HepG2 (cell line): ENCODE data around the gene C2orf15.

Source experiments
- CTCF ChIP-seq: sonication (generic); formaldehyde crosslinking; IDR thresholded peaks from 2 replicates; pipeline ENCODE4 v1.5.0; 2020; ENCODE audit warnings: mild to moderate bottlenecking, missing genetic modification reagents, moderate library complexity
- ELF4 ChIP-seq: sonication (generic); formaldehyde crosslinking; IDR thresholded peaks from 2 replicates; pipeline ENCODE4 v1.5.0; 2020; ENCODE audit warnings: missing genetic modification reagents, mild to moderate bottlenecking, moderate library complexity, borderline replicate concordance
- FOXK2 ChIP-seq: fragments of 450-650 bp; IDR thresholded peaks from 2 replicates; pipeline ENCODE4 v1.6.1; 2016
- FOXM1 ChIP-seq: sonication (generic); formaldehyde crosslinking; IDR thresholded peaks from 2 replicates; pipeline ENCODE4 v1.5.0; 2020; ENCODE audit warnings: missing genetic modification reagents
- KDM1A ChIP-seq: IDR thresholded peaks from 2 replicates; pipeline ENCODE4 v1.6.1; 2016; ENCODE audit warnings: missing compliant biosample characterization
- NR2F6 ChIP-seq, 2 experiments: IDR thresholded peaks; 2 replicates each; pipeline ENCODE4 v1.6.1; 2016; ENCODE audit warnings: antibody characterized with exemption in 1 of 2, mild to moderate bottlenecking in 1 of 2
- POLR2AphosphoS2 ChIP-seq: IDR thresholded peaks from 2 replicates; pipeline ENCODE4 v1.6.1; 2011; ENCODE audit warnings: low read depth, low read length, improper control_type of control experiment
- RFX5 ChIP-seq: IDR thresholded peaks from 2 replicates; pipeline ENCODE4 v1.6.1; 2011; ENCODE audit warnings: low read depth, low read length, improper control_type of control experiment
- ZBTB1 ChIP-seq: sonication (generic); formaldehyde crosslinking; IDR thresholded peaks from 2 replicates; pipeline ENCODE4 v1.4.0; 2020; ENCODE audit warnings: missing genetic modification reagents, borderline replicate concordance
- ZBTB8A ChIP-seq: sonication (generic); formaldehyde crosslinking; IDR thresholded peaks from 2 replicates; pipeline ENCODE4 v1.4.0; 2020; ENCODE audit warnings: mild to moderate bottlenecking, low read depth, missing genetic modification reagents, borderline replicate concordance
- ZNF180 ChIP-seq: sonication (generic); formaldehyde crosslinking; IDR thresholded peaks from 2 replicates; pipeline ENCODE4 v1.4.0; 2020; ENCODE audit warnings: low read depth, missing genetic modification reagents, borderline replicate concordance
- ZNF282 ChIP-seq: fragments of 450-650 bp; IDR thresholded peaks from 2 replicates; pipeline ENCODE4 v1.6.1; 2018; ENCODE audit not compliant: partially characterized antibody
- ZNF792 ChIP-seq: IDR thresholded peaks from 2 replicates; pipeline ENCODE4 v1.6.1; 2016

- TF ChIP-seq CTCF (no peak), ELF4 (no peak), ZBTB1 (CRISPR knock-in tag) (no peak), FOXK2 (no peak), POLR2AphosphoS2 (no peak), ZNF180 (CRISPR knock-in tag) (no peak), ZNF282 (no peak), RFX5 (no peak), ZNF792 (no peak), ZBTB8A (CRISPR knock-in tag) (no peak), KDM1A (CRISPR knock-in tag) (no peak), NR2F6 (IDR thresholded peaks at IDR 0.05) (no peak), NR2F6 (CRISPR knock-in tag; IDR thresholded peaks at IDR 0.05) (no peak), FOXM1 (CRISPR knock-in tag) (no peak)
These were observed 18.1 kb downstream of the C2orf15 start for GRCh38 chr2:99159594-99159993.
